ENCODE measurements around the gene NUTM1. TPM values are rescaled to one million over a fixed set of nuclear protein-coding genes. Genes with fewer than 3 reads are reported as not detected.
A peak's percentile ranks its signal among the peaks of the same experiment; 100 is the strongest.

NUTM1 gene
- under 1 TPM in 1 of 2 experiments, not detected in 1; 0.05 TPM for total RNA-seq

GRCh38 chr15:34342737-34343575, at the start of gene NUTM1, which contains the start of gene NOP10:
NUTM1 (plus strand) TSS chr15:34343315; CDS start chr15:34343697, 382 bp downstream.
NOP10 (minus strand) TSS chr15:34343136; CDS start chr15:34343073, 63 bp downstream.
- intact Hi-C loops (cut with micrococcal nuclease), result loop anchor here (1.0 kb wide), 4 partner anchors 24 to 245 kb away; partner anchors contain the start of genes GOLGA8B and LPCAT4
- H3K4me3 Mint-ChIP-seq, result no peak within 1 kb of the TSS
- peaks cover 35% of the 10 kb centered on the region for H3K4me1 Mint-ChIP-seq (ENCODE audit: low read depth)
- CTCF ChIA-PET, result interaction anchor here (0.9 to 2.3 kb wide), 9 partner anchors 15 to 245 kb away, joined by 3 to 21 read pairs (median 5); partner anchors contain the start of genes GOLGA8B and LPCAT4
- H3K27ac Mint-ChIP-seq, result no peak within 1 kb of the TSS
- no peaks in the 10 kb centered on the region for H3K9me3 Mint-ChIP-seq
- peak; percentile 98 for DNase-seq
- H3K36me3 Mint-ChIP-seq (ENCODE audit: low read depth), result peaks cover 25% of the 10 kb centered on the region
- no peaks in the 10 kb centered on the region for H3K27me3 Mint-ChIP-seq (ENCODE audit: low read depth)

GRCh38 chr15:34297059-34297458, 46.1 kb upstream of the NUTM1 start:
- intact Hi-C loops (cut with micrococcal nuclease), result no loop called here
- no peaks in the 10 kb centered on the region for H3K27me3 Mint-ChIP-seq (ENCODE audit: low read depth)
- no peak for DNase-seq
- CTCF ChIA-PET, result no interaction called here
- no peaks in the 10 kb centered on the region for H3K9me3 Mint-ChIP-seq
- H3K4me1 Mint-ChIP-seq (ENCODE audit: low read depth), result peaks cover 42% of the 10 kb centered on the region
- H3K4me3 Mint-ChIP-seq, result no peak overlapping the region
- H3K27ac Mint-ChIP-seq, result no peak overlapping the region
- peaks cover 9% of the 10 kb centered on the region for H3K36me3 Mint-ChIP-seq (ENCODE audit: low read depth)

- H3K4me3 Mint-ChIP-seq, result no peak overlapping the region
- DNase-seq, result no peak
- intact Hi-C loops (cut with micrococcal nuclease), result no loop called here
- CTCF ChIA-PET, result interaction anchor here (1.1 kb wide), 1 partner anchor 36 kb away, joined by 3 read pairs; the partner anchor contains the start of gene SLC12A6
- H3K9me3 Mint-ChIP-seq, result no peaks in the 10 kb centered on the region
- H3K27ac Mint-ChIP-seq, result no peak overlapping the region
- peaks cover 58% of the 10 kb centered on the region for H3K4me1 Mint-ChIP-seq (ENCODE audit: low read depth)
- H3K27me3 Mint-ChIP-seq (ENCODE audit: low read depth), result no peaks in the 10 kb centered on the region
- H3K36me3 Mint-ChIP-seq (ENCODE audit: low read depth), result peaks cover 11% of the 10 kb centered on the region
Measured at GRCh38 chr15:34301058-34301457, 42.1 kb upstream of the NUTM1 start.

GRCh38 chr15:34304613-34305012, 38.5 kb upstream of the NUTM1 start:
- DNase-seq, result no peak
- Mint-ChIP-seq H3K36me3 (ENCODE audit: low read depth) (peaks cover 21% of the 10 kb centered on the region), H3K27me3 (ENCODE audit: low read depth) (no peaks in the 10 kb centered on the region), H3K27ac (no peak overlapping the region), H3K9me3 (no peaks in the 10 kb centered on the region), H3K4me1 (ENCODE audit: low read depth) (peaks cover 56% of the 10 kb centered on the region), H3K4me3 (no peak overlapping the region)
- CTCF ChIA-PET, result interaction anchor here (0.6 to 1.4 kb wide), 2 partner anchors 63 to 65 kb away, joined by 3 to 4 read pairs; no protein-coding TSS in a partner anchor
- intact Hi-C loops (cut with micrococcal nuclease), result no loop called here

- CTCF ChIA-PET, result no interaction called here
- intact Hi-C loops (cut with micrococcal nuclease), result no loop called here
- Mint-ChIP-seq H3K27ac (no peak overlapping the region), H3K4me3 (no peak overlapping the region), H3K27me3 (ENCODE audit: low read depth) (no peaks in the 10 kb centered on the region), H3K36me3 (ENCODE audit: low read depth) (peaks cover 20% of the 10 kb centered on the region), H3K9me3 (no peaks in the 10 kb centered on the region), H3K4me1 (ENCODE audit: low read depth) (peaks cover 55% of the 10 kb centered on the region)
- DNase-seq, result no peak
Measured at GRCh38 chr15:34311563-34311962, 31.6 kb upstream of the NUTM1 start.

- no peaks in the 10 kb centered on the region for H3K9me3 Mint-ChIP-seq
- H3K4me3 Mint-ChIP-seq, result no peak overlapping the region
- no peaks in the 10 kb centered on the region for H3K27me3 Mint-ChIP-seq (ENCODE audit: low read depth)
- CTCF ChIA-PET, result interaction anchor here (0.6 to 1.3 kb wide), 2 partner anchors 34 to 298 kb away, joined by 3 read pairs; no protein-coding TSS in a partner anchor
- H3K36me3 Mint-ChIP-seq (ENCODE audit: low read depth), result peaks cover 11% of the 10 kb centered on the region
- peaks cover 56% of the 10 kb centered on the region for H3K4me1 Mint-ChIP-seq (ENCODE audit: low read depth)
- DNase-seq, result no peak
- intact Hi-C loops (cut with micrococcal nuclease), result loop anchor here (5.0 kb wide), 1 partner anchor 37 kb away; no protein-coding TSS in a partner anchor
- no peak overlapping the region for H3K27ac Mint-ChIP-seq
Measured at GRCh38 chr15:34314491-34315490, 28.3 kb upstream of the NUTM1 start.

- intact Hi-C loops (cut with micrococcal nuclease), result loop anchor here (1.0 to 5.0 kb wide), 4 partner anchors 10 to 79 kb away; no protein-coding TSS in a partner anchor
- no peaks in the 10 kb centered on the region for H3K27me3 Mint-ChIP-seq (ENCODE audit: low read depth)
- H3K9me3 Mint-ChIP-seq, result no peaks in the 10 kb centered on the region
Measured at GRCh38 chr15:34318277-34319079, 24.6 kb upstream of the NUTM1 start.

DNA sequence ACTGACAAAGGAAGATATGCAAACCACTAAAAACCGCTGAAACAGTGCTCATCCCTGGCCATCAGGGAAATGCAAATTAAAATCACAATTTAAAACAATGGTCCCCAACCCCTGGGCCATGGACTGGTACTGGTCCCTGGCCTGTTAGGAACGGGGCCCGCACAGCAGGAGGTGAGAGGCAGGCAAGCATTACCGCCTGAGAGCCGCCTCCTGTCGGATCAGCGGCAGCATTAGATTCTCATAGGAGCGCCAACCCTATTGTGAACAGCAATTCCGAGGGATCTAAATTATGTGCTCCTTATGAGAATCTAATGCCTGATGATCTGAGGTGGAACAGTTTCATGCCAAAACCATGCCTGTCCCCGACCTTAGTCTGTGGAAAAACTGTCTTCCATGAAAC, 19.9 kb upstream of the NUTM1 start:
- H3K36me3 Mint-ChIP-seq (ENCODE audit: low read depth), result peaks cover 2% of the 10 kb centered on the region
- H3K9me3 Mint-ChIP-seq, result no peaks in the 10 kb centered on the region
- no peak overlapping the region for H3K27ac Mint-ChIP-seq
- peaks cover 61% of the 10 kb centered on the region for H3K4me1 Mint-ChIP-seq (ENCODE audit: low read depth)
- CTCF ChIA-PET, result no interaction called here
- H3K27me3 Mint-ChIP-seq (ENCODE audit: low read depth), result no peaks in the 10 kb centered on the region
- intact Hi-C loops (cut with micrococcal nuclease), result no loop called here
- H3K4me3 Mint-ChIP-seq, result no peak overlapping the region
- no peak for DNase-seq

More at GRCh38 chr15:34318277-34319079, 24.6 kb upstream of the NUTM1 start:
- H3K4me3 Mint-ChIP-seq, result peak overlapping the region; percentile 96
- peak; percentile 46 for DNase-seq
- H3K27ac Mint-ChIP-seq, result peak overlapping the region; percentile 92
- peaks cover 61% of the 10 kb centered on the region for H3K4me1 Mint-ChIP-seq (ENCODE audit: low read depth)
- peaks cover 9% of the 10 kb centered on the region for H3K36me3 Mint-ChIP-seq (ENCODE audit: low read depth)
- CTCF ChIA-PET, result interaction anchor here (0.7 to 2.2 kb wide), 5 partner anchors 9 to 77 kb away, joined by 3 to 8 read pairs (median 7); partner anchors contain the start of gene LPCAT4

- Mint-ChIP-seq H3K36me3 (ENCODE audit: low read depth) (peaks cover 2% of the 10 kb centered on the region), H3K27me3 (ENCODE audit: low read depth) (no peaks in the 10 kb centered on the region), H3K4me1 (ENCODE audit: low read depth) (peaks cover 62% of the 10 kb centered on the region), H3K4me3 (no peak overlapping the region), H3K27ac (peak overlapping the region; percentile 26), H3K9me3 (no peaks in the 10 kb centered on the region)
- DNase-seq, result no peak
- CTCF ChIA-PET, result interaction anchor here (0.9 kb wide), 1 partner anchor 83 kb away, joined by 3 read pairs; no protein-coding TSS in a partner anchor
- intact Hi-C loops (cut with micrococcal nuclease), result no loop called here
Measured at GRCh38 chr15:34324933-34325332, 18.2 kb upstream of the NUTM1 start.

- CTCF ChIA-PET, result interaction anchor here (0.6 to 0.9 kb wide), 3 partner anchors 14 to 85 kb away, joined by 3 read pairs; no protein-coding TSS in a partner anchor
- Mint-ChIP-seq H3K9me3 (no peaks in the 10 kb centered on the region), H3K36me3 (ENCODE audit: low read depth) (peaks cover 2% of the 10 kb centered on the region), H3K4me3 (peak overlapping the region; percentile 26), H3K27me3 (ENCODE audit: low read depth) (no peaks in the 10 kb centered on the region), H3K4me1 (ENCODE audit: low read depth) (peaks cover 62% of the 10 kb centered on the region), H3K27ac (peak overlapping the region; percentile 91)
- DNase-seq, result no peak
- intact Hi-C loops (cut with micrococcal nuclease), result no loop called here
Measured at GRCh38 chr15:34325368-34325767, 17.7 kb upstream of the NUTM1 start.

- CTCF ChIA-PET, result interaction anchor here (0.6 to 2.1 kb wide), 11 partner anchors 7 to 268 kb away, joined by 3 to 8 read pairs (median 4); partner anchors contain the start of genes LPCAT4, NOP10 and NUTM1
- peaks cover 71% of the 10 kb centered on the region for H3K4me1 Mint-ChIP-seq (ENCODE audit: low read depth)
- no peak for DNase-seq
- no peaks in the 10 kb centered on the region for H3K9me3 Mint-ChIP-seq
- H3K27ac Mint-ChIP-seq, result peak overlapping the region; percentile 91
- H3K27me3 Mint-ChIP-seq (ENCODE audit: low read depth), result no peaks in the 10 kb centered on the region
- intact Hi-C loops (cut with micrococcal nuclease), result loop anchor here (1.0 kb wide), 2 partner anchors 9 to 10 kb away; partner anchors contain the start of gene SLC12A6
- H3K4me3 Mint-ChIP-seq, result peak overlapping the region; percentile 62
- H3K36me3 Mint-ChIP-seq (ENCODE audit: low read depth), result peaks cover 4% of the 10 kb centered on the region
Measured at GRCh38 chr15:34327906-34328305, 15.2 kb upstream of the NUTM1 start.

Data from activated naive CD4-positive, alpha-beta T cell treated with anti-CD3 and anti-CD28 coated beads for 36 hours (primary cell).